ENCODE results near the gene FBN1.

- TF ChIP-seq POLR2AphosphoS5 (IDR thresholded peaks at IDR 0.05; ENCODE audit: low read depth) (no peak), CTCF (conservative IDR thresholded peaks at IDR 0.05; ENCODE audit: low read depth in 2 of 2) (no peak), EZH2 (IDR thresholded peaks at IDR 0.05; ENCODE audit: low read depth, unreplicated experiment) (no peak), EZH2phosphoT487 (IDR thresholded peaks at IDR 0.05; ENCODE audit: unreplicated experiment) (no peak)
Observed at GRCh38 chr15:48628832-48629231, 16.7 kb downstream of the FBN1 start.
